HL-60/S4 treated with phorbol 12-myristate 13-acetate at 8.2 ng/mL for 4 days and 3 days (cell line): ENCODE data around the gene CCNF.
"Not testable (repeated sequence)": the region's sequence is repeated elsewhere in the genome, so short reads cannot be mapped to it uniquely, and the experiment has no call there.

ENCODE experiments used
- in situ Hi-C: fragments of 300-500 bp; cut with MboI; formaldehyde crosslinking; loops from 2 replicates; pipeline ENCODE4 v1.15.0; 2022; ENCODE audit warnings: low sequenced_read_pairs

Gene CCNF

DNA sequence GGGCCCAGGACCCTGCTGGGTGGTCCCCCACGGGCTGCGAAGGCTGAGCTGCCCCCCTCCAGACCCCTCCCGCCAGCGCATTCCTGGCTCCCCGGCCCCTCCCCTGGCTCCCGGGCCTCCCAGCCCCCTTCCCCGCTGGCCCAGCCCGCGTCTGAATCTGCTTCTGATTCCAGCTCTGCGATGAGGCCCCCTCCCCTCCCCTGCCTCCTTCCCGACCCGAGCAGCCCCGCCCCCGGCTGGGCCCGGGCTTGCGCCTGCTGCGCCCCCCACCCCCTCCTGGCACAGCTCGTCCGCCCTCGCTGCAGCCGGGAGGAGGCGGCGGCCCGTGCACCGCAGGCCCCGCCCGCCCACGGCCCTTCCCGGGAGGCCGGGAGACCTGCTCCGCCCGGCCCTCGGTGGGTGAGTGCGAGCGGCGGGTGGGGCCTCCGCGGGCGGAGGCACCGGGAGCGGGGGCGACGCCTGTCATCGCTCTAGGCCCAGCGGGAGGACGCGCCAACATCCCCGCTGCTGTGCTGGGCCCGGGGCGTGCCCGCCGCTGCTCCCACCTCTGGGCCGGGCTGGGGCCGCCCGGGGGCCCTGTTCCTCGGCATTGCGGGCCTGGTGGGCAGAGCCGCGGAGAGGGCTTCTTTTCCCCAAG, 41.9 kb downstream of the CCNF start, which contains the start of gene NTN3:
TSS of gene NTN3 (plus strand) at position 282 of the 637 bp plus-strand sequence. CDS start 405 bp downstream, outside the sequence.
- in situ Hi-C loops: no loop called here

DNA sequence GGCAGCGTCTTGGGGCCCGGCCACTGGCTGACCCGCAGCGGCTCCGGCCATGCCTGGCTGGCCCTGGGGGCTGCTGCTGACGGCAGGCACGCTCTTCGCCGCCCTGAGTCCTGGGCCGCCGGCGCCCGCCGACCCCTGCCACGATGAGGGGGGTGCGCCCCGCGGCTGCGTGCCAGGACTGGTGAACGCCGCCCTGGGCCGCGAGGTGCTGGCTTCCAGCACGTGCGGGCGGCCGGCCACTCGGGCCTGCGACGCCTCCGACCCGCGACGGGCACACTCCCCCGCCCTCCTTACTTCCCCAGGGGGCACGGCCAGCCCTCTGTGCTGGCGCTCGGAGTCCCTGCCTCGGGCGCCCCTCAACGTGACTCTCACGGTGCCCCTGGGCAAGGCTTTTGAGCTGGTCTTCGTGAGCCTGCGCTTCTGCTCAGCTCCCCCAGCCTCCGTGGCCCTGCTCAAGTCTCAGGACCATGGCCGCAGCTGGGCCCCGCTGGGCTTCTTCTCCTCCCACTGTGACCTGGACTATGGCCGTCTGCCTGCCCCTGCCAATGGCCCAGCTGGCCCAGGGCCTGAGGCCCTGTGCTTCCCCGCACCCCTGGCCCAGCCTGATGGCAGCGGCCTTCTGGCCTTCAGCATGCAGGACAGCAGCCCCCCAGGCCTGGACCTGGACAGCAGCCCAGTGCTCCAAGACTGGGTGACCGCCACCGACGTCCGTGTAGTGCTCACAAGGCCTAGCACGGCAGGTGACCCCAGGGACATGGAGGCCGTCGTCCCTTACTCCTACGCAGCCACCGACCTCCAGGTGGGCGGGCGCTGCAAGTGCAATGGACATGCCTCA, 42.6 kb downstream of the CCNF start:
- in situ Hi-C loops: no loop called here

DNA sequence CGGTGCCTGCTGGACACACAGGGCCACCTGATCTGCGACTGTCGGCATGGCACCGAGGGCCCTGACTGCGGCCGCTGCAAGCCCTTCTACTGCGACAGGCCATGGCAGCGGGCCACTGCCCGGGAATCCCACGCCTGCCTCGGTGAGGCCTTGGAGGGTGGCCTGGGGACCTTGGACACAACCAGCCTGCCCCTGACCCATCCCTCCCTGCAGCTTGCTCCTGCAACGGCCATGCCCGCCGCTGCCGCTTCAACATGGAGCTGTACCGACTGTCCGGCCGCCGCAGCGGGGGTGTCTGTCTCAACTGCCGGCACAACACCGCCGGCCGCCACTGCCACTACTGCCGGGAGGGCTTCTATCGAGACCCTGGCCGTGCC, 43.2 kb downstream of the CCNF start:
- in situ Hi-C loops: no loop called here

DNA sequence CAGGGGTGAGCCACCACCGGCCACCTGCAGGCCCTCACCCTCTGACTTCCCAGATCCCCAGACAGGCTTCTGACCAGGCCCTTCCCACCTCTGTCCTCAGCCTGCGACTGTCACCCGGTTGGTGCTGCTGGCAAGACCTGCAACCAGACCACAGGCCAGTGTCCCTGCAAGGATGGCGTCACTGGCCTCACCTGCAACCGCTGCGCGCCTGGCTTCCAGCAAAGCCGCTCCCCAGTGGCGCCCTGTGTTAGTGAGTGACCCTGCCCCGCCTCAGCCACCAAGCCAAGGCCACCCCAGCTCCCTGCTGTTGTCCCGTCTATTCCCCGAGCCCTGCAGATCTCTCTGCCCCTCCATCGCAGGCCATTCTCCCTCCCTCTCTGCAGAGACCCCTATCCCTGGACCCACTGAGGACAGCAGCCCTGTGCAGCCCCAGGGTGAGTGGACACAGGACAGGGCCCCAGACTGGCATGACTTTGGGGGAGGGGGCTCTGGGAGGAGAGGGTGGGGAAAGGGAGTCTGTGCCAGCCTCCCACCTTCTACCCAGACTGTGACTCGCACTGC, 43.7 kb downstream of the CCNF start:
- in situ Hi-C loops: no loop called here

DNA sequence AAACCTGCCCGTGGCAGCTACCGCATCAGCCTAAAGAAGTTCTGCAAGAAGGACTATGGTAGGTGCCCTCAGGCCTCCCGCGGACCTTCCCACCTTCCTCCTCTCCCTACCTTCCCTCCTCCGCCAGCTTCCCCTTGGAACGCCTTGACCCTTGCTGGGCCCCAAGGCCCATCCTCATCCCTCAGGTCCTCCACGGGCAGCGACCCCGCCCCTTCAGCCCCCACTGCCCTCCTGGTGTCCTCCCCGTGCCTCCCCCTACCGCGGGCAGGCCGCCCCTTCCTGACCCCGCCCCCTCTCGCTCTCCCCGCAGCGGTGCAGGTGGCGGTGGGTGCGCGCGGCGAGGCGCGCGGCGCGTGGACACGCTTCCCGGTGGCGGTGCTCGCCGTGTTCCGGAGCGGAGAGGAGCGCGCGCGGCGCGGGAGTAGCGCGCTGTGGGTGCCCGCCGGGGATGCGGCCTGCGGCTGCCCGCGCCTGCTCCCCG, 44.2 kb downstream of the CCNF start:
- in situ Hi-C loops: no loop called here

DNA sequence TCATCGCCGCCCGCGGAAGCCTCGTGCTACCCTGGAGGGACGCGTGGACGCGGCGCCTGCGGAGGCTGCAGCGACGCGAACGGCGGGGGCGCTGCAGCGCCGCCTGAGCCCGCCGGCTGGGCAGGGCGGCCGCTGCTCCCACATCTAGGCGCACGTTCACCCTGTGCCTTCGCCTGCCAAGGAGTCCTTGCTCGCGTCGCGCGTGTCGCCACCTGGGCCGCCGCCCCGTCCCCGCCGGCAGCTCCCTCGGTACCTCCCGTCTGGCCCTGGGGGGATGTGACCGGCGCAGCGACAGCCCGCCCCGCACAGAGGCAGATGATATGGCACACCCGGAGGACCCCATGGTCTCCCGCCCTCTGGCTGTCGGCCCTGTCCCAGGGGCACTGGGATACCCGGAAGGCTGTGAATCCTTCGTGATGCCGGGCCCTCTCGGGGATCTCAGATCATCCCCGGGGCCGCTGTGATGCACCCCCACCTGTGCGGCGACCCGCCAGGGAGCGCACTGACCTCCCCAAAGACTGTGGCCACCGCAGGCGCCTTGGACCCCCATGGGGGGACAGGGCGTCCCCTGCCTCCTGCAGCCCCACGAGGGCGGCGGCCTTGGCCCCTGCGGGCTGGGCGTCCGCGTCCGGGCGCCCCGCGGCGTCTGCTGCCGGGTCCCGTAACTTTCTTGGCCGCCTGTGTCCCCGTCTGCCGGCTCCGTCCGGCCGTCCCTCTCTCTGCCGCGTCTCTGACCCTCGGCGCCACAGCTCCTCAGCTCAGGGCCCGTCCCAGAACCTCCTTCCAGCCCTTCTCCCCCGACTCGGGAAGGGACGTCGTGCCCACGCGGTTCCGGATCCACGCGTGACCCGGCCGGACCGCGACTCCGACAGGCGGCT, 45.0 kb downstream of the CCNF start:
- in situ Hi-C loops: no loop called here

DNA sequence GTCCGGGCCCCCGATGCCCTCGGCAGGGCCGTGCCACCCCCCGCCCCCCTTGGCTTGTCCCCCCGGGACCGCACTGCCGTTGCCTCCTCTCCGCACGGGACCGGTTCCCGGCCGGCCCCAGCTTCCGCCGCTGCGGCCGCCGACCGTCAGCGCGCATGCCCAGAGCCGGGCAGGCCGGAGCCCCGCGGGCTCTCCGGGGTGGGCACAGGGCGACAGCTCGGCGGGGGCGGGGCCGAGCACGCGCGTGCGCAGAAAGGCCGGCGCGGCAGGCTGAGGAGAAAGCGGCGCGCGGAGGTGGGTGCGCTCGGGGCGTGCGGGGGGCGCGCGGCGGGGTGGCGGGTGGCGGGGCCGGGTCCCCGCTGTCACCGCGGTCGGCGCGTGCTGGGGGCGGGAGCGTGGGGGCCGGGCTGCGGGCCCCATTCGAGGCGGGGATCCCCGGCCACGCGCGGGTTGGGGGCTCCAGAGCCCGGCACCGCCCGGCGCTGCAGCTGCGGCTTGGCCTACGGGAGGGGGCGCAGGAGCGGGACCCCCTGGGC, 45.7 kb downstream of the CCNF start, which contains the start of gene TBC1D24:
TSS of gene TBC1D24 (plus strand) at position 251 of the 536 bp plus-strand sequence. CDS start 21,022 bp downstream, outside the sequence.
- in situ Hi-C loops: no loop called here

DNA sequence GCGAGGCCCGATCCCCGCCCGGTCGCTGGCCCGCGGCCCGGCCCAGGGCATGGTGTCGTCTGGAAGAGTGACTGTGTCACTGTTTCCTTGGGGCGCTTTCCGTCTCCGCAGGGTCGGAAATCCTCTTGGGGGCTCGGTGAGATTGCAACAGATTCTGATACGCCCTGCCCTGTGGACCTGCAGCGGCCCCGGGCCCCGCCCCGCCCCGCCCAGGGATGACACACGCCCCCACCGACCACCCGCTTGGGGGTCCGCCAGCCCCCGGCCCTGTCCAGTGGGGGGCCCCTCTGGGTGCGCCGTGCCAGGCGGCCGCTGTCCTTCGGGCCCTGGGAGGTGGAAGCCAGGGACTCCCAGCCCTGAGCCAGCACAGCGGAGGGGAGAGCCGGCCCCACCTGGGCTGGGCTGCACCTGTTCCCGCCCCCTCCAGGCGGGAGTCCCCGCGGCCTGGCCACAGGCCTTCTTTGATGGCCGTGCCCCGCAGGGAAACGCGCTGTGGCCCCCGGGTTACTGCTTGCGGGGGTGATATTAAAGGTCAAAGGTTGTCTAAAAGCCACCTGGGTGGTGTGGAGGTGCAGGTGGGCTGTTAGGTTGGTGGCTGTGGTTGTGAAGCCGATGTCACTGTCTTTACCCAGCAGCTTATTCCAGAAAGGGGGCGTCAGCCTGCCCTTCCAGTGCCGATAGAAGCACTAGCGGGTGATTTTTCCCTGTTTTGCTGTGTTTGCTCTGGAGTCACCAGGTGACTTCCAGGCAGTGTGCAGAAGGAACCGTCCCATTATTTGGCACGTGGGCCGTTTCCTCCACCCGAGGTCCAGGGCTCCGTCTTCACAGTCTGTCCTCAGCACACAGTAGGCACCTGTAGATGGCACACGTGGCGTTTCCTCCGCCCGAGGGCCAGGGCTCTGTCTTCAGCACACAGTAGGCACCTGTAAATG, 46.4 kb downstream of the CCNF start:
- in situ Hi-C loops: no loop called here

DNA sequence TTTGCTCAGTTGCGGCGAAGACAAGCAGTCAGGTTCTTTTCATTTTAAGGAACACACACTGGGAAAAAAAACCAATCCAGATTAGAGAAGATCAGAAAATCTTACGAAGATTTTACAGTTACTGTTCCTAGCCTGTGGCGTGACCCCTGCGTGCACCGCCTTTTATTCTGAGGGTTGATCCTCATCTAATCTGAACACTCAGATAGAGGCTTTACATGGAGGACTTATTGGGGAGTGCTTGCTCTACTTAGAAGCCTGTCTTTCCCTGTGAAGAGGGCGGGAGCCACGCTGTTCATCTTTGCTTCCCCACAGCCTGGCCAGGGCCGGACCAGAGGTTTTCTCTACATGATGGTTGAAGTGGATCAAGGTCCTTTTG, 47.1 kb downstream of the CCNF start:
- in situ Hi-C loops: no loop called here

DNA sequence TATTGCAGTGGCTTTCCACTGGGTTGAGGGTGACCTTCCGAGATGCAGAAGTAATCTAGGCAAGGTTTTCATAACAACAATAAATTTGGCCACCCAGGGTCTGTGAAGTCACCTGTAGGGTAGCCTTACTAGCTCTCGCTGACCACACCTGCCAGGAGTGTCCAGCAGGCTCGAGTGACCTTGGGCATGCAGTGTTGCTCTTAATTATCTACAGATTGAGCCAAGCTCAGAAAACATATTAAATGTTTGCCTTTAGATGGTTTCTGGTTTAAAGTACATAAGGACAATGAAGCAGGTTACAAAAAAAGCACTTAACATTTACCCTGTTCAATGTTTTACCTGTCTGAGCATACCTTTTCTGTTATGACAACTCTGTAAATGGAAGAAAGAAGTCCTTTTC, 47.5 kb downstream of the CCNF start:
- in situ Hi-C loops: no loop called here

DNA sequence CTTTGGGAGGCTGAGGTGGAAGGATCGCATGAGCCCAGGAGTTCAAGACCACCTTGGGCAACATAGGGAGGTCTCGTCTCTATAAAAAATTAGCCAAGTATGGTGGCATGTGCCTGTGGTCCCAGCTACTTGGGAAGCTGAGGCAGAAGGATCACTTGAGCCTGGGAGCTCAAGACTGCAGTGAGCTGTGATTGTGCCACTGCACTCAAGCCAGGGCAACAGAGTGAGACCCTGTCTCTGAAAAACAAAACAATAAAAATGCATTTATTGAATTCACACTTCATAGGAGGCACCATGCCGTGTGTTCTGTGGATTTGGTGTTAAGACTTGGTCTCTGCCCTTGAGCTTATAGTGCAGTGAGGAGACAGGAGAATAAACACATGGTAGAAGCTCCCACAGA, 48.1 kb downstream of the CCNF start:
- in situ Hi-C loops: no loop called here

DNA sequence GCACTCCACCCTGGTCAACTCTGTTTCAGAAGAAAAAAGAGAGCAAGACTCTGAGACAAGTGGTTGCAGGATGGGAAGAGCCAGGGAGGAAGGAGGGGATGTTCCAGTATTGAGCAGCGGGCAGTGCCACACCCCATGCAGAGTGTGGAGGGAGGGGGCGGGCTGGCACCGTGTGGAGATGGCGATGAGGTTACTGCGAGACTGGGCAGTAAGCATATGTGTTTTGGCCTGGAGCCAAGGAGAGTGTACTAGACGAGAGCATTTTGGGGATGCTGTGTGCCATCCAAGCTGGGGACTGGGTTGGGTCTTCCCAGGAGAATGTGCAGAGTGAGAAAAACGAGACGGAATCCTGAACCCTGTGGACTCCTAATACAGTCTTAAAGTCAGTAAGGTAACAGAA, 49.0 kb downstream of the CCNF start:
- in situ Hi-C loops: no loop called here

DNA sequence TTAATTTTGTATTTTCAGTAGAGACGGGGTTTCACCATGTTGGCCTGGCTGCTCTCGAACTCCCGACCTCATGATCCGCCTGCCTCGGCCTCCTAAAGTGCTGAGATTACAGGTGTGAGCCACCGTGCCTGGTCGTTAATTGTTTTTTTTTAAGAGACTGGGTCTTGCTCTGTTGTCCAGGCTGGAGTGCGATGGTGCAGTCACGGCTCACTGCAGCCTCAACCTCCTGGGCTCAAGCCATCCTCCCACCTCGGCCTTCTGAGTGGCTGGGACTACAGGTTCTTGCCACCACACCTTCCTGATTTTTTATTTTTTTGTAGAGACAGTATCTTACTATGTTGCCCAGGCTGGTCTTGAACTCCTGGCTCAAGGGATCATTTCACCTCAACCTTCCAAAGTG, 50.7 kb downstream of the CCNF start:
- in situ Hi-C loops: not testable (repeated sequence)

DNA sequence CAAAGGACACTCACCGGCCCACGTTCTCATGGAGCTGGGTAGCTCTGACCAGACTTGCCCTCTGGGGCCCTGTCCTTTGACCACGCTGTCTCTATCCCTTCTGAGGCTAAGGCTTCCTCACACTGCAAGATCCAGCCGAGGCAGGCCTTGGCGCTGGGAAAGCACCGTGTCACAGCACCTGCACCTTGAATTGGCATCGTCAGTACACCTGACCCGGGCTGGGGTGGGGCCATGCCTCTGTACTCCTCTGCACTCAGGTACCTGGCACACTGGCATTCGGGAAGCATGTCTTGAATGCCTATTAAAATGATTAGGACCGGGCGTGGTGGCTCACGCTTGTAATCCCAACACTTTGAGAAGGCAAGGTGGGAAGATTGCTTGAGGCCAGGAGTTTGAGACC, 51.7 kb downstream of the CCNF start:
- in situ Hi-C loops: no loop called here

DNA sequence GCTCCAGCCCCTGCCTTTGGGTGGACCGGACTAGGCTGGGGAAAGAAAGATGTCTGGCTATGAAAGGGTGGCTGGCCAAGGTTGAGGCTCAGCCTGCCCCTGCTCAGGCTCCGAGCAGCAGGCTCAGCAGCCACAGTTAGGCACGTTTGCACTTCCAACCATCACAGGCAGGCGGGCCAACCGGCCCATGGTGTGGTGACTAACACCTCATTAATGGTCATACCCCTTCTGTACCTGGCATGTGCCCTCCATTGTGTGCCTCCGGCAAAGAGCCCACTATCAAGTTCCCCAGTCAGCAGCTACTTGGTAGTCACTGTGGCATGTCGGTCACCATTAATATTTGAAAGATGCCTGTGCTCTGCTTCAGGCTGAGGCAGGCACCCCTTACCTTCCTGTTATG, 52.4 kb downstream of the CCNF start:
- in situ Hi-C loops: no loop called here

DNA sequence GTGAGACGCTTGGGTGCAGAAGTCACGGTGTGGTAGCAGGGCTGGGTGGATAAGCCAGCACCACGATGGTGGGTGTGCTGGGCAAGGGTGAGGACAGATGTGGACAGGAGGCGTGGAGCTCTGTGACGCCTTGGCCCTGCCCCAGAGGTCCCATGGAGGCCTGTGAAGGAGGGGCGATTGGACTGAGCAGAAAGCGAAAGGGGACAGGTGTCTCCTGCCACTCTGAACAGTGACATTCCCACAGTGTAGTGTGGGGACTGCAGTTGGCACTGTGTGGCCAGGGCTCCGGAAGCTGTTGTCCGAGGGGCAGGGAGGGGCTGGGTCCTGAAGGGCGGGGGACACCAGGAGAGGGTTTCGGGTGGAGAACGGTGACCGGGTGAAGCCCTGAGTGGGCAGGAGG, 53.0 kb downstream of the CCNF start:
- in situ Hi-C loops: no loop called here

DNA sequence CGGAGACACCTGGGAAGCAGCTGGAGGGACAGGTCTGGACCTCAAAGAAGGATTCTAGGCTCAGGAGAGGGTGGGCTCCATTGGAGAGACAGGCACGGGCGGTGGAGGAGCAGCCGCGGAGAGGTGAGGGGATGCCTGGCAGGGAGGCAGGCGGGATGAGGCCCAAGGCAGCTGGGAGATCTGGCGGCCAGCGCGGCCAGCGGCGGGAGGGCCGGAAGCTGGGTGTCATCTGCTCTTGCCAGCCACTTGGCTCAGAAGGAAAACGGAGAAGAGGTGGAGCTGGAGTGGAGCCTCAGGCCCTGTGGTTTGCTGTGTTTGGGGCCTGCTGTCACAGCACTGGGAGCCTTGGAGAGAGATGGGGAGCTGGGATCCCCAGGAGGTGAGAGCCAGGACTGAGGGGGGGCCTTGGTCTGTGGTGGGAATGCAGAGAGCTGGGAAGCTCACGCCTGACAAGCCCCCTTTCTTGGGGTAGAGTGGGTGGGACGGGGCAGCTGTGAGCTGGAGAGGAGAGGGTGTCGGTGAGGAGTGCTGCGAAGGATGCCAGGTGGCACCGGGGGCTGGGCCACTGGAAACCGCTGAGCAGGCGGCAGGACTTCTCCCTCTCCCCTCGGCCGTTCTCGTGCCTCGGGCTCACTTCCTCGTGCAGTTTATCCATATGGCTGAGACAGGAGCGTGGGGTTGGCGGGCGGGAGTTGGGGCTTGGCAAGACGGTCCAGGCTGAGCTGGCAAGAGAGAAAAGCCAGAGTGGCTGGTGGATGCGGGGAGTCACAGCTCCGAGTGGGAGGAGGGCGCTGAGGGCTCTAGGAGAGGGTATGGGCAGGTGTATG, 53.7 kb downstream of the CCNF start:
- in situ Hi-C loops: no loop called here

DNA sequence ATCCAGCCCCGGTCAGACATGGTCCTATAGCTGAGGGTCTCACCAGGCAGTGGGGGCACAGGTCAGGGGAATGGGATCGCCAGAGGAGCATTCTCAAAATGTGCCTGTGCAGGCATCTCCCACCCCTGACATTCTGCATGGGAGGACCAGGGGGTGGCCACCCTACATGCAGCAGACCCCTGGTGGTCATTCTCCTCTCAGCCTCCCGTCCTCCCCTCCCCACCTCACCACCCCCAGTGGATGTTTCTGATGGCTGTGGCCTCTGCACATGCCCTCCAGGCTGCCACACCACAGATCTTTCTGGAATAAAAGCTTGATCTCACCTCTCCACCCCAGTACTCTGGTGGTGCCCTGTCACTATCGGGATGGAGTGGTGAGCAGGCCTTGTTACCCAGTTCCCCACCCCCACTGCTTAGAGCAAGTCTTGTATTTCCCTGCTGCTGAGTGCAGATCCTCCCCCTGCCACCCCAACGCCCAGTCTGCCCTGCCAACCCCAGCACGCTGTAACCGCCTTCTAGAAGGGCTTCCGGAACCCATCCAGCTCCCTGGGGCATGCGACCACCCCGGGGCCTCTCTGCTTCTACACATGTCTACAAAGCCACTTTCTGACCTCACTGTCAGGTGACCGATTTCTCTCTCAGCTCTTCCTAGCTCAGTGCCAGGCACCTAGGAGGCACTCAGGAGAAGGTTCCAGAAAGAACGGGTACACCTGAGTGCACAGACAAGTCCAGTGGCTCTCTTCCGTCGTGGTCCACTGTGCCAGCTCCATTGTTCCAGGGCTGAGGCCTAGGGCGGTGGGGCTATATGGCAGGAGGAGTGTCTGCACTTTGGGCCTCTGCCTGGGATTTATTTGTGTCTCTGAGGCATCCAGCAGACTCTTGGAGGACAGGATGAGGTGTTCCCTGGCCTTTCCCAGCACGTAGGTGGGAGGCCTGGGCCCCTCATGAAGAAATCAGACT, 55.0 kb downstream of the CCNF start:
- in situ Hi-C loops: no loop called here
